Measurements from ENCODE around the gene PODXL.

DNA sequence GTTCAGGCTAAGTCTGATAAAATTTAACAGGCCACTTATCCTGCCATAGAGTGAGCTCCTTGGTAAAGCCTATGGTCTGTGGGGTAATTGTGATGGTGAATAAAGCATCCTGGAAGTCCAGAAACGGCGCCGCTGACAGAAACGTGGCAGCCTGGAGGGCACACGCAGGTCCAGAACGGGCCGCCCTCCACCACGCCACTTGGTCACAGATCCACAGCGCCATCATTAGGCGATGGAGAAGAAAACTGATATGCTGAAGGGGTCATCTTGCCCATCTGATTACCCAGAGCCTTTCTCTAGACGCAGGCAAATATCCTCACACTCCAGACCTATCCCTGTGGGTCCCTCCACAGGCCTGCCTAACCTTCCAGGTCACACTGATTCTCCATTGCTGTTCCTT, 37.8 kb downstream of the PODXL start:
- no peak for TF ChIP-seq CTCF (IDR thresholded peaks at IDR 0.05; ENCODE audit: extremely low read depth in 1 of 2, insufficient read depth in 1 of 2, low read depth in 1 of 2, low read length in 2 of 2)
- TF ChIP-seq GATA2 (IDR thresholded peaks at IDR 0.05; ENCODE audit: insufficient read depth, insufficient read length, low read depth, low read length): no peak
- no peak for TF ChIP-seq EZH2 (IDR thresholded peaks at IDR 0.05; ENCODE audit: borderline replicate concordance, low read depth, low read length, severe bottlenecking)

Measured in endothelial cell of umbilical vein (primary cell).